T-helper 22 cell (primary cell): ENCODE data around the gene ADAMTSL1.

ENCODE experiments used
- DNase-seq: peaks from one replicate; pipeline ENCODE4 v3.0.0-alpha.2; 2020; ENCODE audit warnings: low read depth

Gene ADAMTSL1

DNA sequence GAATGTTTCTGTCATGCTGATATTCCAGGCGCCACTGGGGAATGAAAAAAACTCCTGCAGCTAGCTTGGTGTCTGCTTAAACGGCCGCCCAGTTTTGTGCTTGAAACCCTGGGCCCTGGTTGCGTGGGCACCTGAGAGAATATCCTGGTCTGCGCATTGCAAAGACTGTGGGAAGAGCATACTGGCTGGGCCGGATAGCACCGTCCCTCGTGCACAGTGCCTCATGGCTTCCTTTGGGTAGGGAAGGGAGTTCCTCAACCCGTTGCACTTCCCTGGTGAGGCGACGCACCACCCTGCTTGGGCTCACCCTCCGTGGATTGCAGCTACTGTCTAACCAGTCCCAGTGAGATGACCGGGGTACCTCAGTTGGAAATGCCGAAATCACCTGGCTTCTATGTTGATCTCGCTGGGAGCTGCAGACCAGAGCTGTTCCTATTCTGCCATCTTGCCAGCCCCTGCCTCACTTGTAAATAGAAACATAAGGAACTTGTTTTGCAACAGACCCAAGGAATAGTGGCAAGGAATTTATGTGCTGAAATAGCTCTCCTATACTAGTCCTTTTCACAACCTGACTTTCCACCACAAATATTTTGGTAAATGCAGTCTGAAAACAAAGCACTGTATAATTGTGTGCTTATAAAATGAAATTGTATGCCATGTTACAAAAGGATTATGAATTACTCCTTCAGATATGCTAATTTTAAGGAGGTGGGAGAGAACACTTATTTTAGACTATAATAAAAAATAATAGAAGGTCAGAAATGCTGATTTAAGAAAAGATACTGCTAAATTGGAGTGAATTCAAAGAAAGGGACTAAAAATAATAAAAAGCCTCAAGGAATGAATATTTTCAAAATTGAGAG, 90.3 kb downstream of the ADAMTSL1 start:
- no peak for DNase-seq

DNA sequence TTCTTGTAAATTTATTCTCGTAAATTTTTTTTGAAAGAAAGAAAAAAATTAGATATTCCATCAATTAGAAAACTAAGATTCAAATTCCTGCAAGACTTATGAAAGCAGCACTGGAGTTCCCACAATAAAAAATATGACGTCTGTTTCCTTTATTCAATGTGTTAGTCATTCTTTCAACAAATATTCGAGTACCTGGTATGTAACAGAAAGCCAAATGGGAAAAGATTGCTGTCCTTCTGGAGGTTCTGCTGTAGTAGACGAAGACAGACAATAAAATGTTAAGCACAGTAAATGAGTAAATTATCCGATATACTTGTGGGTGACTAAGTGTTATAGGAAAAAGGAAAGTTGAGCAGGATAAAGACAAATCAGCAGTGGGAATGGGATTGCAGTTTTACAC, 92.2 kb downstream of the ADAMTSL1 start:
- DNase-seq = no peak

GRCh38 chr9:18568973-18569372, 95.0 kb downstream of the ADAMTSL1 start:
- no peak for DNase-seq

- no peak for DNase-seq
These were observed 96.1 kb downstream of the ADAMTSL1 start for GRCh38 chr9:18569941-18570630.

DNA sequence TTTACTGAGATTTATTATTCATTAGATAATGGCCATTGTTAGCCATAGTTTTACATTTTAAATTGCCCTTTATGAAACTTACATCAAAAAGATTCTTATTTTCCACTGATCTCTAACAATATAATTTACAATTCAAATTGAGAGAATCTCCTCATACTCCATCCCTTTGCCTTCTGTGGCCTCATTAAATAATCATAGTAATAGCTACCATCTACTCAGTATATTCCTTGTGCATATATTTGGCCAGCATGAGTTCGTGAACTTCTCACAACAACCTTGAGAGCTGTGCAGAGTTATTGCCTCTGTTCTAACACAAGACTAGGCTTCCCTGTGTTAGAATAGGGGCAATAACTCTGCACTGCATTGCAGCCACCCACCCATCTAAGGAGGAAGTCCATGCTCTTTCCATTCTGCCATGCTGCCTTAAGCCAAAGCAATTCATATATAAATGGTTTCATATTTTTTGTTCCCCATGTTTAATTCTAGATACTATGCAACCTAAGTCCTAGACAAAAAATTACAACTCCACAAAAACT, 99.1 kb downstream of the ADAMTSL1 start:
- DNase-seq = no peak

DNA sequence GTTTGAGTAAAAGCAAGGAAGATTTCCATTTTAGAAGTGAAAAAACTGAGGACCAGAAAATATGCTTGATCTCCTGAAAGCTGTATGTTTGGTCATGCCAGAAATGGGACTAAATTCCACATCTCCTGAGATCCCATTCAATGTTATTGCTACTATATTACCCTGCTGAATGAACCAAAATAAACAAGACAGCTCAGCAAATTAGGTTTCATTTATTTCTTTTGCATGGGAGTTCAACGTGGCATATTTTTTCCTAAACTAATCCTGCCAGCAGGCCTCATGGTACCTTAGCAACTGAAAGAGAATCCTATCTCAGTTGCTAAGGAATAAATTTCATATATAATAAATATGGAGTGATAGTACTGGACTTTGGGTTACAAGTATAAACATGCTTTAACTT, 101.7 kb downstream of the ADAMTSL1 start:
- DNase-seq = no peak

DNA sequence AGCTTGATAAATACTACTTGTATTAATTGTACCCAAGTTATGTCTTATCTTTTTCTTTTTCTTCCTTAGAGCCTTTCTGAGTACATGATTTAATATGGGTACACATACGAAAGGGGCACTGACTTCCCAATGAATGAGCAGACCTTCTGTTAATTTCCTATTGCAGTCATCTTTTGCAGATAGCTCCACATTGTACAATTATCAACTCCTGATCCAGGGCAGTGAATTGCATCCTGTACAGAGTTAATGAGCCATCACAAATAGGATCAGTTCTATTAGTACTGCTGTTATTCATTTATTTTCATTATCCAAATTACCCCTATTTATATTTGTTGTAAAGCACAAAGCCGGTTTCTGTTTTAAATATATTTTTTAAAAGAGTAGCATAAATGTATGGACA, 105.6 kb downstream of the ADAMTSL1 start:
- DNase-seq = no peak

DNA sequence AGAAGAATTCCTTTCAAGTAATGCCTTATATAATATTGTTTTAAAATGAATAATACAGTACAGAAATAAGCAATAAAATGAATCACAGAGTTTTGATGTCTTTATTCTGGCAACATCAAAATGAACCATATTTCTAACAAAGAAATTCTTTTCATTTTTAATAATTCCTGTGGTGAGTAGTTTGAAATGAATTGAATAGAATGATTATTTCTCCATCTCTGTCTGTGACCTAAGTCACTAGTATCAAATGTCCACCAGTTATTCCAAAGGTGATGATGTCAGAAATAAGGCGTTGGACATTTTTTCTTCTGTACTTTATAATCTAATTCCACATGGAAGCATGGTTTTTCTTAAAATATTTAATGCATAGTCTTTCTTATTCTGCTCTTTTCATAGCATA, 106.2 kb downstream of the ADAMTSL1 start:
- DNase-seq = no peak

- DNase-seq = no peak
These were observed 112.0 kb downstream of the ADAMTSL1 start for GRCh38 chr9:18585996-18586395.

- no peak for DNase-seq
These were observed 114.0 kb downstream of the ADAMTSL1 start for GRCh38 chr9:18588002-18588401.

- DNase-seq = no peak
These were observed 117.3 kb downstream of the ADAMTSL1 start for GRCh38 chr9:18591261-18591660.

GRCh38 chr9:18594837-18595236, 120.9 kb downstream of the ADAMTSL1 start:
- DNase-seq = no peak

GRCh38 chr9:18595597-18595996, 121.6 kb downstream of the ADAMTSL1 start:
- no peak for DNase-seq

GRCh38 chr9:18596920-18597319, 123.0 kb downstream of the ADAMTSL1 start:
- DNase-seq = no peak

- no peak for DNase-seq
These were observed 125.0 kb downstream of the ADAMTSL1 start for GRCh38 chr9:18598969-18599368.

- DNase-seq = no peak
These were observed 127.1 kb downstream of the ADAMTSL1 start for GRCh38 chr9:18601026-18601425.

GRCh38 chr9:18601956-18602355, 128.0 kb downstream of the ADAMTSL1 start:
- DNase-seq = no peak

GRCh38 chr9:18604767-18605730, 131.1 kb downstream of the ADAMTSL1 start:
- DNase-seq = no peak

DNA sequence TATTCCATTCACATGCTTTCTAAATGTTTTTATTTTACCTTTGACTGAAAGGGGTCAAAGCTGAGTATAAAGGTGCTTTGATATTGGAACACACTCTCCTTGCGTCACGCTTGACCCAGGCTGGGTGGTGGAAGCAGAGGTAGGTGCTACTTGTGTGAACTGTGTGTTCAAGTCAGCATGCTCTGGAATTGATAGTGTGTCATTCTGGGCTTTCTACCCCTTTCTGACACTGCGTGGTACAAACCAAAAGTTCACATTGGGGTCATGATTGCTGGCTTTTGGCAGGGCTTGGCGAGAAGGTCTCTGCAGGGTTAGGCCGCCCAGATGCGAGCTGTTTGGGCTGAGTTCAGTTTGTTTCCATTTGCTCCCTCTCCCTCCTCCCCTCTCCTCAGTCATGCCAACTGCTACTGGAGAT, 131.8 kb downstream of the ADAMTSL1 start:
- no peak for DNase-seq

GRCh38 chr9:18606281-18606680, 132.3 kb downstream of the ADAMTSL1 start:
- DNase-seq = no peak

DNA sequence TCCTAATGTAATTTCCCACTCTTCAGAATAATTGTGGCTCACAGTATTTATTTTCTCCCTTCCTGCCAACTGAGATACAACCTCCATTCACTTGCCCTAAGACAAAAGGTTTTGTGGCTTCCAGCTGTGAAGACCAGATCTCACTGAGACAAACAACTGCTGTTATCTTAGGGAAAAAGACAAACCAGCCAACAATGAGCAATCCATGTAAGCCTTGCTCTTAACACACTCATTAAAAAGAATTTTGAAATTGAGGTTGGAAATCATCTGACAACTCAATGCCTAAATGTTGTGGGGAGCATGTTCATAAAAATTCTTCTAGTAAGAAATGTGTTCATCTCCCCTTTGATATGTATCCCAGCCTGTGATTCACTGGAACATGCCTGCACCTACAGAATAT, 132.9 kb downstream of the ADAMTSL1 start:
- DNase-seq = no peak

GRCh38 chr9:18608371-18608770, 134.4 kb downstream of the ADAMTSL1 start:
- DNase-seq = no peak
